MCF 10A (cell line): ENCODE results near the gene LPIN1. TPM values are rescaled to one million over a fixed set of nuclear protein-coding genes. Genes with fewer than 3 reads are reported as not detected.

Experiments
- BruUV-seq: library from RNA; stranded (reverse); fragments of 400-500 nt; replicated peaks from 2 replicates; lab custom pipeline; 2021; lab: Mats Ljungman, UMichigan
- CTCF ChIA-PET: fragments of 300-600 bp; sonication (Branson Sonifier 250); formaldehyde crosslinking; extraction: SDS; loops from one replicate; lab custom pipeline; 2021; ENCODE audit warnings: antibody characterized with exemption, inconsistent platforms; lab: Yijun Ruan, JAX
- POLR2A ChIA-PET: fragments of 300-600, 350-650 bp; sonication (Branson Sonifier 250); formaldehyde crosslinking; extraction: SDS; loops from one replicate; lab custom pipeline; 2020; ENCODE audit warnings: antibody characterized with exemption, inconsistent platforms; lab: Yijun Ruan, JAX
- DNase-seq: peaks from one replicate; pipeline ENCODE4 v3.0.0-alpha.2; 2018; ENCODE audit not compliant: unreplicated experiment
- H3K27ac Mint-ChIP-seq: one replicate; pipeline ENCODE4 v1.8.0; 2022; ENCODE audit warnings: mild to moderate bottlenecking, low read depth, mixed read lengths; ENCODE audit not compliant: unreplicated experiment
- H3K27me3 Mint-ChIP-seq: one replicate; pipeline ENCODE4 v1.8.0; 2022; ENCODE audit warnings: mixed read lengths; ENCODE audit not compliant: insufficient read depth, unreplicated experiment
- H3K36me3 Mint-ChIP-seq: one replicate; pipeline ENCODE4 v1.8.0; 2022; ENCODE audit warnings: mild to moderate bottlenecking, moderate library complexity, mixed read lengths; ENCODE audit not compliant: insufficient read depth, unreplicated experiment
- H3K4me1 Mint-ChIP-seq: one replicate; pipeline ENCODE4 v1.8.0; 2022; ENCODE audit warnings: mixed read lengths; ENCODE audit not compliant: insufficient read depth, unreplicated experiment
- H3K4me3 Mint-ChIP-seq: one replicate; pipeline ENCODE4 v1.8.0; 2022; ENCODE audit warnings: mild to moderate bottlenecking, moderate library complexity, mixed read lengths; ENCODE audit not compliant: unreplicated experiment
- H3K9me3 Mint-ChIP-seq: one replicate; pipeline ENCODE4 v1.8.0; 2022; ENCODE audit warnings: mixed read lengths; ENCODE audit not compliant: unreplicated experiment
- CTCF ChIP-seq: fragments of 200-600 bp; IDR thresholded peaks from one replicate; pipeline ENCODE4 v1.8.0; 2022; ENCODE audit warnings: antibody characterized with exemption, mild to moderate bottlenecking; ENCODE audit not compliant: unreplicated experiment
- intact Hi-C: fragments of 100-400 bp; cut with micrococcal nuclease; formaldehyde crosslinking; loops from 2 replicates; pipeline ENCODE4 v1.14.1; 2022
- total RNA-seq: library from RNA; stranded (reverse); gene quantifications from 2 replicates; pipeline ENCODE4 v1.2.3, GENCODE V29; 2022

Gene LPIN1
- total RNA-seq, 1 experiment from 2014 or later: 65.7 TPM

DNA sequence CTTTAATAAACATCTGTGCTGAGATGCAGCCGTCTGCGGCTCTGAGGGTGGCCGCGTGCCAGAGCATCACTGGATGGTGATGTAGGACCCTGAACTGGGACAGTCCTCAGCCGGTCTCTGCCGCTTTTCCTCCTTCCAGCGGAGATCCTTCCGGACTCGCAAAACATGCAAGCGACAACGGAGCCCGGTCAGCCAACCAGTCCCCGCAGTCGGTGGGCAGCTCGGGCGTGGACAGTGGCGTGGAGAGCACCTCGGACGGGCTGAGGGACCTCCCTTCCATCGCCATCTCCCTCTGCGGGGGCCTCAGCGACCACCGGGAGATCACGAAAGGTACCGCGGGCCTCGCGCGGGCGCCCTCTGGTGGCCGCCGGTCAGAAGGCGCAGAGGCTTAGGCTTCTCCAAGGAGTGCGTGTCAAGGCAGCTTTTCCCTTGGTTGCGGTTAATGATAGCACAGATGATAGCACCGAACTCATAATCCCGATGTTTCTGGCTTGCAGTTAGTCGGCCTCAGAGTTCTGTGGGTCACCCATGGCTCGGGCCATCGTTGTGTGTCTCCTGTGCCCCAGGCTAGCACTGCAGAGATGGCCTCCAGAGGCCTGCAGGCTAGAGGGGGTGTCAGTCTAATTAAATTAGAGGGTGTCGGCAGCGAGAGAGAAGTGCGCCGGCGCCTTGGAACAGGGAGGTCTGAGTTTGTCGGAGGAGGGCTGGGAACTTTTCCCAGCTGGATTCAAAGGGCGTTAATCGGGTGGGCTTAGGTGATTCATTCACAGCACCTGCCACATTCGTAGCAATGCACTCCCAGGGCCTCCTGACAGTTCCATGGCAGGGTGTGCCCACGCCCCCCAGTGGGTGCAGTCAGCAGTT is 38.5 kb downstream of the LPIN1 start:
- BruUV-seq: no TSS peak
- intact Hi-C loops: no loop called here
- Mint-ChIP-seq H3K36me3 (peaks cover 98% of the 10 kb centered on the region), H3K27me3 (no peaks in the 10 kb centered on the region), H3K4me1 (no peaks in the 10 kb centered on the region), H3K27ac (no peak overlapping the region), H3K9me3 (no peaks in the 10 kb centered on the region), H3K4me3 (no peak overlapping the region)
- peak; percentile 21 for DNase-seq
- peak; percentile 92 for TF ChIP-seq CTCF
- ChIA-PET CTCF (interaction anchor here (0.6 to 13.4 kb wide), 30 partner anchors 8 to 1222 kb away, joined by 3 to 336 read pairs (median 4); no protein-coding TSS in a partner anchor), POLR2A (interaction anchor here (0.6 to 0.9 kb wide), 4 partner anchors 11 to 44 kb away, joined by 3 to 4 read pairs (median 3); no protein-coding TSS in a partner anchor)

GRCh38 chr2:11785611-11785940 is 39.1 kb downstream of the LPIN1 start:
- POLR2A ChIA-PET: interaction anchor here (0.7 kb wide), 1 partner anchor 24 kb away, joined by 3 read pairs; no protein-coding TSS in a partner anchor
- intact Hi-C loops: no loop called here

DNA sequence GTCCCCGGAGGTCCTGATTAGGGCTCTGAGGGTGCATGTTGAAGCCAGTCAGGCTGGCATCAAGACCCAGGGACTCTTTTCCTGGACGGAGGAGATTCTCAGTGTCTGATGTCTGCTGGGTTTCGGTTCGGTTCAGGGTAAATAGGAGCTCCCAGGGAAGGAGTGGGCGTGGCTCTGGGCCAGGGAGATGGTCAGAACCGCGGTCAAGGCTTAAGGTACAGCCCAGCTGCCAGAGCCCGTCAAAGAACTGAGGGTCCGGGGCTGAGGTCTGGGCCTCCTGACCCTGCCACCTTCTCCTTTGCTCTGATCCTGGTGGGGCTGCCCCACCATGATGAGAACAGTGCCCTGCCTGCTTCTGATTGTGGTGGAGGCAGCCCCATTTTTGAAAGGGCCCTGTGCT is 39.8 kb downstream of the LPIN1 start:
- H3K4me3 Mint-ChIP-seq: no peak overlapping the region
- ChIA-PET POLR2A (no interaction called here), CTCF (interaction anchor here (0.5 to 13.4 kb wide), 6 partner anchors 9 to 146 kb away, joined by 3 to 336 read pairs (median 8); no protein-coding TSS in a partner anchor)
- intact Hi-C loops: no loop called here
- BruUV-seq: no TSS peak
- no peaks in the 10 kb centered on the region for H3K4me1 Mint-ChIP-seq
- no peak for DNase-seq
- no peaks in the 10 kb centered on the region for H3K27me3 Mint-ChIP-seq
- peaks cover 98% of the 10 kb centered on the region for H3K36me3 Mint-ChIP-seq
- TF ChIP-seq CTCF: no peak
- no peaks in the 10 kb centered on the region for H3K9me3 Mint-ChIP-seq
- H3K27ac Mint-ChIP-seq: no peak overlapping the region

More at GRCh38 chr2:11785611-11785940, 39.1 kb downstream of the LPIN1 start:
- H3K4me3 Mint-ChIP-seq: no peak overlapping the region
- no peaks in the 10 kb centered on the region for H3K4me1 Mint-ChIP-seq
- H3K27me3 Mint-ChIP-seq: no peaks in the 10 kb centered on the region
- TF ChIP-seq CTCF: no peak
- peaks cover 98% of the 10 kb centered on the region for H3K36me3 Mint-ChIP-seq
- CTCF ChIA-PET: interaction anchor here (0.5 to 13.4 kb wide), 17 partner anchors 8 to 1222 kb away, joined by 3 to 336 read pairs (median 4); no protein-coding TSS in a partner anchor
- BruUV-seq: no TSS peak
- no peaks in the 10 kb centered on the region for H3K9me3 Mint-ChIP-seq
- no peak for DNase-seq
- no peak overlapping the region for H3K27ac Mint-ChIP-seq

GRCh38 chr2:11786592-11786991 is 40.2 kb downstream of the LPIN1 start:
- POLR2A ChIA-PET: interaction anchor here (0.6 kb wide), 2 partner anchors 10 to 824 kb away, joined by 3 read pairs; no protein-coding TSS in a partner anchor
- intact Hi-C loops: no loop called here
- DNase-seq: no peak
- H3K36me3 Mint-ChIP-seq: peaks cover 98% of the 10 kb centered on the region
- no peaks in the 10 kb centered on the region for H3K27me3 Mint-ChIP-seq
- BruUV-seq: no TSS peak
- H3K27ac Mint-ChIP-seq: no peak overlapping the region
- H3K4me1 Mint-ChIP-seq: no peaks in the 10 kb centered on the region
- no peaks in the 10 kb centered on the region for H3K9me3 Mint-ChIP-seq
- no peak for TF ChIP-seq CTCF
- CTCF ChIA-PET: interaction anchor here (1.5 to 13.4 kb wide), 3 partner anchors 9 to 96 kb away, joined by 5 to 336 read pairs (median 9); no protein-coding TSS in a partner anchor
- H3K4me3 Mint-ChIP-seq: no peak overlapping the region
